ENCODE results near the gene CLDN15.

Gene CLDN15

GRCh38 chr7:101244375-101245146 lies 7.0 kb upstream of the CLDN15 start, which contains the start of gene FIS1:
Gene FIS1, minus strand, starts transcription at chr7:101245081. Its CDS starts 77 bp downstream, at chr7:101245004.
- DNase-seq, result peak; percentile 99

GRCh38 chr7:101243646-101244374 lies 6.2 kb upstream of the CLDN15 start:
- no peak for DNase-seq

- no peak for DNase-seq
Observed at GRCh38 chr7:101241443-101242349, 4.1 kb upstream of the CLDN15 start.

GRCh38 chr7:101241015-101241363 lies 3.4 kb upstream of the CLDN15 start:
- DNase-seq, result no peak

- DNase-seq, result no peak
Observed at GRCh38 chr7:101240226-101241014, 2.8 kb upstream of the CLDN15 start.

GRCh38 chr7:101239951-101240220 lies 2.3 kb upstream of the CLDN15 start:
- no peak for DNase-seq

- no peak for DNase-seq
Observed at GRCh38 chr7:101239191-101239950, 1.8 kb upstream of the CLDN15 start.

- no peak for DNase-seq
Observed at GRCh38 chr7:101238226-101239182, 902 bp upstream of the CLDN15 start.

- DNase-seq, result no peak
Observed at GRCh38 chr7:101236292-101236835, 1.2 kb downstream of the CLDN15 start.

- no peak for DNase-seq
Observed at GRCh38 chr7:101235522-101235921, 2.1 kb downstream of the CLDN15 start.

- DNase-seq, result no peak
Observed at GRCh38 chr7:101235050-101235449, 2.6 kb downstream of the CLDN15 start.

- no peak for DNase-seq
Observed at GRCh38 chr7:101234636-101235035, 3.0 kb downstream of the CLDN15 start.

GRCh38 chr7:101233907-101234547 lies 3.6 kb downstream of the CLDN15 start:
- DNase-seq, result no peak

- DNase-seq, result peak; percentile 51
Observed at GRCh38 chr7:101232141-101232850, 5.3 kb downstream of the CLDN15 start.

- no peak for DNase-seq
Observed at GRCh38 chr7:101231644-101232043, 6.0 kb downstream of the CLDN15 start.

- DNase-seq, result no peak
Observed at GRCh38 chr7:101226721-101227120, 10.9 kb downstream of the CLDN15 start.

- DNase-seq, result no peak
Observed at GRCh38 chr7:101225650-101226049, 12.0 kb downstream of the CLDN15 start.

GRCh38 chr7:101223528-101223927 lies 14.1 kb downstream of the CLDN15 start:
- no peak for DNase-seq

All from right kidney (tissue), 1 donor.